Head of caudate nucleus (tissue), 42 donors: ENCODE measurements around the gene SUFU.
"Not testable (repeated sequence)": the region's sequence is repeated elsewhere in the genome, so short reads cannot be mapped to it uniquely, and the experiment has no call there.

Experiments
- DNase-seq, 42 donors: peaks; one replicate each; pipeline versions ENCODE4 v3.0.0 to v3.0.0-alpha.2; 2020 to 2021; ENCODE audit warnings: mixed read lengths in 7 of 42
- intact Hi-C: fragments of 100-400 bp; cut with DNase I; formaldehyde crosslinking; loops from one replicate; pipeline ENCODE4 v1.15.0; 2022

The SUFU gene

DNA sequence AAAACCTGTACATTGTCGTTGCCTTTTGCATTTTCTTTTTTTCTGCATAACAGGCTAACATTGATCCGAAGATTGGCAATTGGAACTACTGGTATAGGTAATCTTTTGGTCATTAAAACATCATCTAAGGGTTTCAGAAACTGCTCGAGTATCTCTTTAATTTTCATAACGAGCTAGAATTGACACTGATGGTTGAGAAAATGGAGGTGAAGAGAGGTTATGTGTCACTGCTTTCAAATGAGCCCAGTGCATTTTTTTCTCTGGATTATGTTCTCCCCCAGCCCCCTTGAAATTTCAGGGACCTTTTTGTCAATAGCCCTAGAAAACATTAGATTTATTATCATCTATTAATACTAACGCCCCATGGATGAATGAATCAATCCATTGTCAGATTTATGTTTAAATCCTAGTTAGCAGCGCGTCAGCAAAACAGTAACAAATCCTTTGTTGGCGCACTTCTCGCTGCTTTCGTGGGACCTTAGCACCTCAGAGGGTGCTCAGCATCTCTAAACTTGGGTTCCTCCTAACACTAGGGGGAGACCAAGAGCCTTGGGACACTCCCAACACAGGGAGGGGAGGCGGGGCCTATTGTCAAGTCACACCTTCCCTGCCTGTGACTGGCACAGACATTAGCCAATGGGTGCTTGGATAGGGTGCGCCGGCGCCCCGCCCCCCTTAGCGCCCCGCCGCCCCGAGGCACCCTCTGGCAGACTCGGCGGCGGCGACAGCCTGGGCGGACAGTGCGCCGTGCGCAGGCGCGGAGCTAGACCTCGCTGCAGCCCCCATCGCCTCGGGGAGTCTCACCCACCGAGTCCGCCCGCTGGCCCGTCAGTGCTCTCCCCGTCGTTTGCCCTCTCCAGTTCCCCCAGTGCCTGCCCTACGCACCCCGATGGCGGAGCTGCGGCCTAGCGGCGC lies at the start of gene SUFU:
Gene SUFU (plus strand): TSS at position 709 of the 915 bp plus-strand sequence. CDS start 181 bp downstream, at position 890.
- peak; percentile 97 to 100 (median 99) for DNase-seq
- intact Hi-C loops: loop anchor here (2.0 to 5.0 kb wide), 2 partner anchors 79 to 139 kb away; no protein-coding TSS in a partner anchor

DNA sequence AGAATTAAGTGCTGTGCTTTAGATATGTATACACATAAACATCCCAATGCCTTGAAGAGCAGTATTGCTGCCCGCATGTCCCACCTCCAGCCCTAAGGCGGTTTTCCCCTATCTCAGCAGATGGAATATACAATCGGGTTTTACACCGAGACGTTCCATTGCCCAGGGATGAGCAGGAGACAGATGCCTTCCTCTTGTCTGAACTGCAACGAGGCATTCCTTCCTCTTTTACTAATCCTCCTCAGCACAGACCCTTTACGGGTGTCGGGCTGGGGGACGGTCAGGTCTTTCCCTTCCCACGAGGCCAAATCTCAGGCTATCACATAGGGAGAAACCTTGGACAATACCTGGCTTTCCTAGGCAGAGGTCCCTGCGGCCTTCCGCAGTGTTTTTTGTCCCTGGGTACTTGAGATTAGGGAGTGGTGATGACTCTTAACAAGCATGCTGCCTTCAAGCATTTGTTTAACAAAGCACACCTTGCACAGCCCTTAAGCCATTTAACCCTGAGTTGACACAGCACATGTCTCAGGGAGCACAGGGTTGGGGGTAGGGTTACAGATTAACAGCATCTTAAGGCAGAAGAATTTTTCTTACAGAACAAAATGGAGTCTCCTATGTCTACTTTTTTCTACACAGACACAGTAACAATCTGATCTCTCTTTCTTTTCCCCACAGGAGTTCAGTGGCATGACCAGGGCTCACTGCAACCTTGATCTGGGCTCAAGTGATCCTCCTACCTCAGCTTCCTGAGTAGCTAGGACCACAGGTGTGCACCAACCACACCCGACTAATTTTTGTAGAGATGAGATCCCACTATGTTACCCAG lies 48.9 kb upstream of the SUFU start:
- DNase-seq, intact Hi-C loops: not testable (repeated sequence)

GRCh38 chr10:102455893-102456471 lies 47.8 kb upstream of the SUFU start:
- DNase-seq: no peak
- intact Hi-C loops: no loop called here

DNA sequence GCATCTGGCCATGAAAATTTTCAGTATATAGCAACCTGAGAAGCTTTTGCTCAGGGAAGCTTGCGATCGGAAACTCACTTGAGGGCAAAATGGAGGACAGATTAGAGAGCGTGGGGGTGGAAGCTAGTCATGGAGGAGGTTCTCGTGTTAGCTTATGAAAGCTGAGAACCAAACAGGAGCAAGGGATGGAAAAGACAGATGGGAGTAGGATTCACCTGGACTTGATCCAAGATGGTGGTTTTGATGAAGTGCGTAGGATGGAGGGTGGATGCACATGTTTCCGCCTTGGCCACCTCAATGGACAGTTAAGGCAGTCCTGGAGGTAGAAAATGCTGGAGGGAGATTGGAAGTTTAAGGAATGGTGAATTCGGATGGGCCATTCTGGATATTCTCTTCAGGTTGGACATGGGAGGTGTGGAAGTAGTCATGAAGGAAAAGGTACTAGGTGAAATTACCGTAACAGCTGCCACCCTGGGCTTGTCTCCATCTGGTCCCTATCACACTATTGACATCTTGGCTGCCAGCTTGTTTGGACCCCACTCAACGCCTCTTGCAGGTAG lies 46.1 kb upstream of the SUFU start:
- intact Hi-C loops: no loop called here

GRCh38 chr10:102458656-102459055 lies 45.1 kb upstream of the SUFU start:
- DNase-seq: no peak
- intact Hi-C loops: no loop called here

More for the DNA sequence above, 46.1 kb upstream of the SUFU start:
- DNase-seq: no peak

DNA sequence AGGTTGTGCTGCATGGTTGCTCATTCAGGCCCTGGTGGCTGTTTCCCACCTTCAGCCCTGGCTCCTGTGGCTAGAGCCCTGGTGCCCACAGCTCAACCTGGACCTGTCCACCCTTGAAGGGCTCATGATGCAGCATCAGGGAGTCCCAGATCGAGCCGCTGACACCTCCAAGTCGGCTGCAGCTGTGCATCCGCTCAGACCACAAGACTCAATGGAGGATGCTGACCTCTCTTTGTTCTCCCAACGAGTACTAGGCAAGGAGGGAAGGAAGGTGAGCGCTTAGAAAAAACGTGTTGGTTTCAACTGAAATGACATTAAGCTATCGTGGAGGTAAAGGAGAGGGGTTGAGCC lies 43.0 kb upstream of the SUFU start:
- DNase-seq: peak in 4 of 42 donors; percentile 13 to 45 (median 25)
- intact Hi-C loops: loop anchor here (5.0 kb wide), 1 partner anchor 39 kb away; the partner anchor contains the start of gene FBXL15

GRCh38 chr10:102461187-102462054 lies 42.4 kb upstream of the SUFU start:
- DNase-seq: peak; percentile 76 to 96 (median 92)
- intact Hi-C loops: loop anchor here (5.0 kb wide), 1 partner anchor 39 kb away; the partner anchor contains the start of gene FBXL15

DNA sequence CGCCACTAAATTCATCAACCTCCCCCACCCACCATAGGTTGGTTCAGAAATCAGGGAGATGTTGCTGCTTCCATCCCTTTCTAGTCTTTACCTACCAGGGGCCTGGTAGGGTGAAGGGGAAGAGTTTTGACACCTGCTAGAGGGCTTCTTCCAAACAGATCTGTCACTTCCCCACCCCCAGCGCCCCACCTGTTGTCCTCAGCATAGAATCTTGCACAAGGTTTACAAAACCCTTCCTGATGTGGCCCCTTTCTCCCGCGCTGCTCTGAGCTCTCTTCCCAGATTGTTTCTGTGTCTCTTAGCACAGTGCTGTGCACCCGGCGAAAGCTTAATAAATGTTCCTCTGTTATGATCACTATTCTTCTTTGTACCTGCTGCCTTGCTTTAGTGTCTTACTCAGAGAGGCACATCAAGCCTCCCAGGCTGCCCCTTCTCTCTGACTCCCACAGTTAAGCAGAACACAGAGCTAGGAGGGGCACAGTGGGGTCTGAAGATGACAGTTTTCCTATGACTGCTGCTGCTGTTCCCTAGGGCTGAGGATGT lies 41.2 kb upstream of the SUFU start:
- DNase-seq: no peak
- intact Hi-C loops: loop anchor here (5.0 kb wide), 1 partner anchor 40 kb away; the partner anchor contains the start of gene FBXL15

GRCh38 chr10:102463983-102464382 lies 39.8 kb upstream of the SUFU start:
- intact Hi-C loops: loop anchor here (5.0 kb wide), 1 partner anchor 42 kb away; the partner anchor contains the start of gene FBXL15
- no peak for DNase-seq

GRCh38 chr10:102465466-102465865 lies 38.3 kb upstream of the SUFU start:
- peak in 37 of 42 donors; percentile 26 to 88 (median 58) for DNase-seq
- intact Hi-C loops: no loop called here

DNA sequence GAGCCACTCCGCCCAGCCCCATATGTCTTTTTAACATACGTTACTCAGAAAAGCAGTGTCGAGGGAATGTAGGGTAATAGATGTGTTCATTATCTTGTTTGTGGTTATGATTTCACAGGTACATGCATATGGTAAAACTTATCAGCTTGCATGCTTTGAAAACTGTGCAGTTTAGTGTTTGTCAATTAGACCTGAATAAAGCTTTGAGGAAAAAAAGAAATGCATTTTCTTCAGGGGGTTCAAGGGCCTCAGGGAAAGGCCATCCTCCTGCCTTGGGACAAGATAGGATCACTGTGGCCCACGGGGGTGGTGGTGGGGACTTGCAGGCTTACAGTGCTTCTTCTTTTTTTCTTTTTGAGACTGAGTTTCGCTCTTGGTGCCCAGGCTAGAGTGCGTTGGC lies 36.5 kb upstream of the SUFU start:
- intact Hi-C loops: no loop called here
- no peak for DNase-seq

- intact Hi-C loops: no loop called here
- DNase-seq: no peak
These were observed 35.8 kb upstream of the SUFU start for GRCh38 chr10:102467971-102468438.

GRCh38 chr10:102468683-102469082 lies 35.1 kb upstream of the SUFU start:
- no peak for DNase-seq
- intact Hi-C loops: no loop called here

- intact Hi-C loops: no loop called here
- no peak for DNase-seq
These were observed 32.9 kb upstream of the SUFU start for GRCh38 chr10:102470579-102471546.

DNA sequence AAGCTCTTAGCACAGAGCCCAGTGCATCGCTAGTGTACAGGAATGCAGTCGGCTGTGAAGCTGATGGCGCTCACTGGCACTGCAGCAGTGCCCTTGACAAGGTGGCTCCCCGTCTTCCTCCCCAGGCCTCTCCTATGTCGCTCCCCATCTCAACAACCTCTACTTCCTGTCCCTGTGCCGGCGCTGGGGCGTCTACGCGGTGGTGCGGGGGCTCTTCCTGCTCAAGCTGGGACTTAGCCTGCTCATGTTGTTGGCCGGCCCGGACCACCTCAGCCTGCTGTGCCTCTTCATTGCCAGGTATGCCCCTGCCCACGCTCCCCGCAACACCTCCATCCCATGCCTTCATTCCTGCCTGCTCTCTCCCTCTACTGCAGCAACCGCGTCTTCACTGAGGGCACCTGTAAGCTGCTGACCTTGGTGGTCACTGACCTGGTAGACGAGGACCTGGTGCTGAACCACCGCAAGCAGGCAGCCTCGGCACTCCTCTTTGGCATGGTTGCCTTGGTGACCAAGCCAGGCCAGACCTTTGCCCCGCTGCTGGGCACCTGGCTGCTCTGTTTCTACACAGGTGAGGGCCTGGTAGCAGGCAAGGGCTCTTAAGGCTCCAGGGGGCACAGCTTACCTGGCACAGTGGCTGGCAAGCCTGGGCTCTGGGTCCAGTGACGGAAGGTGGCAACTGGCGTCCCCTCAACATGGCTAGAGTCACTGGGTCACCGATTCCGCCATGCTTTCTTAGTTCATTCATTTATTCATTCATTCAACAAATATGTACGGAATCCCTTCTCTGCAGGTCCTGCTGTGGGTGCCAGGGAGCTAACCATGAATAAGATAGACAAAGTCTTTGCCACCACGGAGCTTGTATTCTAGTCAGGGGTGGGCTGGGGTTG lies 30.1 kb upstream of the SUFU start:
- intact Hi-C loops: no loop called here
- no peak for DNase-seq
